Effector memory CD4-positive, alpha-beta T cell (primary cell): ENCODE measurements around the gene ERC2.

Experiments
- DNase-seq, 3 donors: peaks; one replicate each; pipeline ENCODE4 v3.0.0-alpha.2; 2020
- H3K27ac ChIP-seq: 2 replicates; pipeline ENCODE4 v1.7.0; 2013; ENCODE audit warnings: mild to moderate bottlenecking, low read length, moderate library complexity; ENCODE audit not compliant: insufficient read depth, poor library complexity, severe bottlenecking
- H3K27me3 ChIP-seq: replicated peaks from 2 replicates; pipeline ENCODE4 v1.7.0; 2013; ENCODE audit warnings: mild to moderate bottlenecking, low read length; ENCODE audit not compliant: insufficient read depth, control insufficient read depth, poor library complexity, severe bottlenecking
- H3K36me3 ChIP-seq: 2 replicates; pipeline ENCODE4 v1.7.0; 2013; ENCODE audit warnings: mild to moderate bottlenecking, low read length, moderate library complexity; ENCODE audit not compliant: control insufficient read depth, insufficient read depth
- H3K4me1 ChIP-seq: 2 replicates; pipeline ENCODE4 v1.7.0; 2013; ENCODE audit warnings: low read length, mild to moderate bottlenecking; ENCODE audit not compliant: control insufficient read depth, insufficient read depth, poor library complexity, severe bottlenecking
- H3K4me3 ChIP-seq: 2 replicates; pipeline ENCODE4 v1.7.0; 2013; ENCODE audit warnings: low read length, low read depth, mild to moderate bottlenecking; ENCODE audit not compliant: insufficient read depth, poor library complexity, severe bottlenecking
- H3K9me3 ChIP-seq: 2 replicates; pipeline ENCODE4 v1.7.0; 2013; ENCODE audit warnings: mild to moderate bottlenecking, low read length, moderate library complexity; ENCODE audit not compliant: control insufficient read depth

Gene ERC2

GRCh38 chr3:55988905-55989304 lies 479.4 kb downstream of the ERC2 start:
- Histone ChIP-seq H3K27me3 (no peaks in the 10 kb centered on the region), H3K4me1 (no peaks in the 10 kb centered on the region), H3K27ac (no peak overlapping the region), H3K9me3 (no peaks in the 10 kb centered on the region), H3K4me3 (no peak overlapping the region), H3K36me3 (no peaks in the 10 kb centered on the region)
- DNase-seq = no peak

- no peak for DNase-seq
- Histone ChIP-seq H3K9me3 (no peaks in the 10 kb centered on the region), H3K27ac (no peak overlapping the region), H3K4me3 (no peak overlapping the region), H3K4me1 (no peaks in the 10 kb centered on the region), H3K36me3 (no peaks in the 10 kb centered on the region), H3K27me3 (no peaks in the 10 kb centered on the region)
These were observed 483.6 kb downstream of the ERC2 start for GRCh38 chr3:55984626-55985025.

- no peak for DNase-seq
- H3K4me1 ChIP-seq = no peaks in the 10 kb centered on the region
- H3K36me3 ChIP-seq = no peaks in the 10 kb centered on the region
- H3K27ac ChIP-seq = no peak overlapping the region
- no peaks in the 10 kb centered on the region for H3K9me3 ChIP-seq
- no peaks in the 10 kb centered on the region for H3K27me3 ChIP-seq
- H3K4me3 ChIP-seq = no peak overlapping the region
These were observed 489.3 kb downstream of the ERC2 start for GRCh38 chr3:55978953-55979352.

GRCh38 chr3:55974421-55975165 lies 493.7 kb downstream of the ERC2 start:
- H3K36me3 ChIP-seq = no peaks in the 10 kb centered on the region
- no peak for DNase-seq
- no peaks in the 10 kb centered on the region for H3K27me3 ChIP-seq
- H3K27ac ChIP-seq = no peak overlapping the region
- no peaks in the 10 kb centered on the region for H3K4me1 ChIP-seq
- no peaks in the 10 kb centered on the region for H3K9me3 ChIP-seq
- H3K4me3 ChIP-seq = no peak overlapping the region

- Histone ChIP-seq H3K4me3 (no peak overlapping the region), H3K4me1 (no peaks in the 10 kb centered on the region), H3K27ac (no peak overlapping the region), H3K27me3 (no peaks in the 10 kb centered on the region), H3K36me3 (no peaks in the 10 kb centered on the region), H3K9me3 (no peaks in the 10 kb centered on the region)
- DNase-seq = no peak
These were observed 498.6 kb downstream of the ERC2 start for GRCh38 chr3:55969634-55970033.

GRCh38 chr3:55968331-55968730 lies 499.9 kb downstream of the ERC2 start:
- Histone ChIP-seq H3K9me3 (no peaks in the 10 kb centered on the region), H3K27me3 (no peaks in the 10 kb centered on the region), H3K4me1 (no peaks in the 10 kb centered on the region), H3K4me3 (no peak overlapping the region), H3K36me3 (no peaks in the 10 kb centered on the region), H3K27ac (no peak overlapping the region)
- DNase-seq = no peak

GRCh38 chr3:55966566-55966965 lies 501.7 kb downstream of the ERC2 start:
- no peak overlapping the region for H3K27ac ChIP-seq
- H3K4me1 ChIP-seq = no peaks in the 10 kb centered on the region
- no peak for DNase-seq
- H3K9me3 ChIP-seq = no peaks in the 10 kb centered on the region
- no peak overlapping the region for H3K4me3 ChIP-seq
- H3K27me3 ChIP-seq = no peaks in the 10 kb centered on the region
- no peaks in the 10 kb centered on the region for H3K36me3 ChIP-seq

GRCh38 chr3:55965776-55966175 lies 502.5 kb downstream of the ERC2 start:
- no peaks in the 10 kb centered on the region for H3K36me3 ChIP-seq
- DNase-seq = no peak

GRCh38 chr3:55964491-55964985 lies 503.7 kb downstream of the ERC2 start:
- DNase-seq = no peak
- Histone ChIP-seq H3K27ac (no peak overlapping the region), H3K36me3 (no peaks in the 10 kb centered on the region), H3K4me3 (no peak overlapping the region), H3K4me1 (no peaks in the 10 kb centered on the region), H3K27me3 (no peaks in the 10 kb centered on the region), H3K9me3 (no peaks in the 10 kb centered on the region)

More at GRCh38 chr3:55965776-55966175, 502.5 kb downstream of the ERC2 start:
- no peak overlapping the region for H3K27ac ChIP-seq
- no peaks in the 10 kb centered on the region for H3K9me3 ChIP-seq
- H3K27me3 ChIP-seq = no peaks in the 10 kb centered on the region
- H3K4me3 ChIP-seq = no peak overlapping the region
- H3K4me1 ChIP-seq = no peaks in the 10 kb centered on the region

- no peaks in the 10 kb centered on the region for H3K27me3 ChIP-seq
- no peaks in the 10 kb centered on the region for H3K4me1 ChIP-seq
- H3K27ac ChIP-seq = no peak overlapping the region
- DNase-seq = no peak
- H3K36me3 ChIP-seq = no peaks in the 10 kb centered on the region
- no peak overlapping the region for H3K4me3 ChIP-seq
- no peaks in the 10 kb centered on the region for H3K9me3 ChIP-seq
These were observed 504.7 kb downstream of the ERC2 start for GRCh38 chr3:55963601-55964000.
